Gastrocnemius medialis (tissue), 4 donors: ENCODE data around the gene TMEM132E.

Experiments used
- CTCF ChIP-seq, 5 experiments: fragments of 450-650 bp in 3 of 5; fragments of 200-600 bp in 2 of 5; sonication (generic) in 2 of 5; IDR thresholded peaks in 4 of 5; conservative IDR thresholded peaks in 1 of 5; 1 replicate in 4 of 5; 2 replicates in 1 of 5; pipeline ENCODE4 v1.5.1; 2016 to 2019; ENCODE audit warnings: antibody characterized with exemption in 5 of 5, mild to moderate bottlenecking in 3 of 5, moderate library complexity in 3 of 5
- POLR2A ChIP-seq, 2 donors: fragments of 450-650 bp; IDR thresholded peaks; one replicate each; pipeline ENCODE4 v1.6.1; 2017; ENCODE audit warnings: antibody characterized with exemption in 2 of 2, mild to moderate bottlenecking in 2 of 2, moderate library complexity in 2 of 2

DNA sequence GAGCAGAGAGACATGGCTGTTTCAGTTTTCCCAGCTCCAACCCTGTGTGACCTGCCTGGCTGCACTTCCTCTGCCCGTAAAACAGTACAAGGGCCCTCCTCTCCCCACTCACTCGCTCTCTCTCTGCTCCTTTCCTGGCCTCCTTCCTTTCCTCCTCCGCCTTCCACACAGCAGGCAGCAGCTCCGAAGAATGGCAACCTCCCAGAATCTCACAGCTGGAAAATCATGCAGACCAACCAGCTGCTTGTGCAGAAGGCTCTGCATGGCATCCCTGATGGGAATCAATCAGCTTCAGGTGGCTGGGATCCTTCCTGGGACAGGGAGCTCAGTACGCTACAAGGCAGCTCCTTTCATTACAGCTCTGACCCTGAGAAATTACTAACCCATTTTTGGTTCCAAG lies 27.4 kb downstream of the TMEM132E start:
- TF ChIP-seq CTCF (IDR thresholded peaks at IDR 0.05 in 4 of 5, conservative IDR thresholded peaks at IDR 0.05 in 1 of 5) (no peak), POLR2A (IDR thresholded peaks at IDR 0.05) (no peak)
